Gastrocnemius medialis (tissue), 4 donors: ENCODE results near the gene ITGB5.

Experiments used
- CTCF ChIP-seq, 5 experiments: fragments of 450-650 bp in 3 of 5; fragments of 200-600 bp in 2 of 5; sonication (generic) in 2 of 5; IDR thresholded peaks in 4 of 5; conservative IDR thresholded peaks in 1 of 5; 1 replicate in 4 of 5; 2 replicates in 1 of 5; pipeline ENCODE4 v1.5.1; 2016 to 2019; ENCODE audit warnings: antibody characterized with exemption in 5 of 5, mild to moderate bottlenecking in 3 of 5, moderate library complexity in 3 of 5
- POLR2A ChIP-seq, 2 donors: fragments of 450-650 bp; IDR thresholded peaks; one replicate each; pipeline ENCODE4 v1.6.1; 2017; ENCODE audit warnings: antibody characterized with exemption in 2 of 2, mild to moderate bottlenecking in 2 of 2, moderate library complexity in 2 of 2

GRCh38 chr3:124748560-124749198 is 138.5 kb downstream of the ITGB5 start:
- TF ChIP-seq CTCF (IDR thresholded peaks at IDR 0.05 in 4 of 5, conservative IDR thresholded peaks at IDR 0.05 in 1 of 5) (no peak), POLR2A (IDR thresholded peaks at IDR 0.05) (no peak)
